ENCODE data around the gene SORBS2. TPM values are rescaled to one million over a fixed set of nuclear protein-coding genes. Genes with fewer than 3 reads are reported as not detected.

SORBS2 gene
- total RNA-seq, 1 donor from 2014 or later, result 175 TPM

DNA sequence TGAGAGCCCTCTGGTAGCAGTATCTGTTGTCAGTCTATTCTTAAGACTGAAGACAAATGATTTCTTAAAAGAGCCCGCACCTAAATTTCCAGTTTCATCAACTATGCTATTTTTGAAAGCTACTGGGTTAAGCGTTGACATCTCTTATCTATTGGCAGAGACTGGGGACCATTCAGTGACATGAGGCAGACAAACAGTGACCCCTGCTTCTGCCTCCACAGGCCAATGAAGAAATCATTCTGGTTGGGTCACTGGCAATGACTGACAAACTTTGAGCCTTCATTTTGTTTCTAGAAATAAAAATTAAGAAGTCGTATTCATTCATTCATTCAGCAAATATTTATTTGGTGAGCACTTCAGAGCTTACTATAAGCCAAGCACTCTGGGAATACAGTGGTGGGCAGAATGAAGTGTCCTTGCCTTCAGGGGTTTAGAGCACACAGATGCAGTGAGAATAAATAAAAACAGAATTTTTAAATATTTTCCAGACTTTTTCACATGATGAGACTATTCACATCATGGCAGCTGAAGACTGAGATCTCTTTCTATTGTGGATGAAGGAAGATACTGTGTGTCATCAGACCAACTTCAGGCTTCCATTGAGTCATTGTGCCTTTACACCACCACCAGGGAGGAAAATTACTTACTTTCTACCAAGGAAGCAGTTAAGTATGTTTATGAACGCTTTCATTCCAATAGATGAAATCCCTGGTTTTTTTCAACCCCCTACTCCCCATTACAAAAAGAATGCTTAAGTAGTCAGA, 36.0 kb downstream of the SORBS2 start:
- DNase-seq (ENCODE audit: extremely low read depth, low read depth, low spot score), result no peak

GRCh38 chr4:185774845-185775680, 36.9 kb downstream of the SORBS2 start:
- DNase-seq (ENCODE audit: extremely low read depth, low read depth, low spot score), result peak; percentile 67

GRCh38 chr4:185774131-185774653, 37.8 kb downstream of the SORBS2 start:
- no peak for DNase-seq (ENCODE audit: extremely low read depth, low read depth, low spot score)

DNA sequence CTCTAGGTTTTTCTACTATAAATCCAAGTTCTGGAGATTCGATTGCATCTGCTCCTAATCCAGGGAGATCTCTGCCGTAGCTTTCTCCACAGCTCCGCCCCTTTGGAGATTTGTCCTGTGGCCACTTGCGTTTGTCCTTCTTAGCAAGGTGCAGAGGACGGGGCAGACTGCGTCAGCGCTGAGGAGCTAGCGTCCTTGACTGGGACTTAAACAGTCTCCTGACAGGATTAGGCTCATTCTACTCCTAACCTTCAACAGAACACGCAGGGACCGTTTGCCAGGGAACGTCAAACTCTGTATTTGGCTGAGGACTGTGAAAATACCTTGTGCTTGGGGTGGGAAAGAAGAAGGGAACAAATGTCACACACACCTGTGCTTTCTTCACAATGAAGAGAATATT, 38.6 kb downstream of the SORBS2 start:
- no peak for DNase-seq (ENCODE audit: extremely low read depth, low read depth, low spot score)

- DNase-seq (ENCODE audit: extremely low read depth, low read depth, low spot score), result no peak
Observed at GRCh38 chr4:185772391-185773093, 39.5 kb downstream of the SORBS2 start.

DNA sequence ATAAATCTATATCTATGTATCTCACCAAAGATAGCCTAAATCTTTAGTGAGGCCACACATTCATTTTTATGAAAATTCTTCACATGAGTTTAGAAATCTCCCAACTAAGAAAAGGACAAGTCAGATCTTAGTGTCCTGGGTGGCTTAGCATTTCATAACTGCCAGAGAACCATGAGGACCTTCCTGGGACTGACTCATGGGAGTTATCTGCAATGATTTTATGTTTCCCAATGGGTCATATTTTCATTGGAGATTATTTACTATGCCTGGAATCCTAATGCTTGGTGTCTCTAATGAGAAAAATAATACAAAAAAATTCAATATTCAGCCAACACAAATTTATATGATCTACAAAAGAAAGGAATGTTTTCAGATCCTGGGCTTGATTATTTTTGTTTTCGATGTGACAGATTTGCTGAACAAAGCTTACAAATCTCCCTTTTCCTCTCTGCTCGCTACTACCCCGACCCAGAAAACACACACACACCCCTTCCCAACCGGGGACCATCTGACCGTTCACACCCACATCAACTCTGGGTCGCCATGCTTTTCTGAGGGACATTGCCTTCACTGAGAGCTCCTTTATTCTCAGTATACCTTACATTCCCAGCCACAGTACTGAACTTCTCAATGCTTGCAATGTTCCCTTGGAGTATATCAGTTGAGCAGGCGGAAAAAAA, 40.1 kb downstream of the SORBS2 start:
- no peak for DNase-seq (ENCODE audit: extremely low read depth, low read depth, low spot score)

- DNase-seq (ENCODE audit: extremely low read depth, low read depth, low spot score), result no peak
Observed at GRCh38 chr4:185767528-185767927, 44.5 kb downstream of the SORBS2 start.

- no peak for DNase-seq (ENCODE audit: extremely low read depth, low read depth, low spot score)
Observed at GRCh38 chr4:185764876-185765275, 47.1 kb downstream of the SORBS2 start.

GRCh38 chr4:185761352-185762235, 50.4 kb downstream of the SORBS2 start:
- no peak for DNase-seq (ENCODE audit: extremely low read depth, low read depth, low spot score)

- no peak for DNase-seq (ENCODE audit: extremely low read depth, low read depth, low spot score)
Observed at GRCh38 chr4:185758807-185759206, 53.2 kb downstream of the SORBS2 start.

DNA sequence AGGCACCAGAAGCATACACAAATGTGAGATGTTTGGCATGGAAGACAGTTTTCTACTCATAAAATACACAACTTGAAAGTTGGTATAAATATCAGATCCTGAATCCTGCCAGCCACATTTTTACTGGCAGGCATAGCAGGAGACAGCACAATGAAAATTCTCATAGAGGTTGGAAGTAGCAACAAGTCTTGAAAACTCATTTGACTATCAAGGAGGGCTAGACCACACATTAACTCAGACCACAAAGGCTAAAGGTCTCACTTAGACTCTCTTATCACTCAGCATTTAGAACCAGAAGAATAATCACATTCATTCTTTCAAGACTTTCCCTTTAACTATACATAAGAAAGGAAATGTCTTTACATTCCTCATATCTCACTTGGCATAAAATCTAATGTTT, 56.5 kb downstream of the SORBS2 start:
- DNase-seq (ENCODE audit: extremely low read depth, low read depth, low spot score), result no peak

DNA sequence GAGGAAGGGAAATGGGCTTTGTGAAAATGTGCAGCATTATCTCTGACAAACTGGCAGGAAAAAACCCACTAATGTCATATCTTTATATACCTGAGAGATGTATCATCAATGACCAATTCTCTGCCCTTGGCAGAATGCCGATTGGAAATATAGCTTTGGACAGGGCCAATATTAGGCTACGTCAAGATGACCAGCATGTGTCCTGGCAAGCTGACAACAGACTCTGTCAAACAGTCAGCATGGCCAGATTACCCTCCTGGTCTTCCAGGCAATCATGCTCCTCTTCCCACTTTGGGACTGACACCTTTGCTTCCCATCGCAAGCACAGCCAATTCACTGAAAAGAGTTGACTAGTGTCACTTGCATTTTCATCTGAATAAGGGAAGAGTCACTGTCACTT, 57.0 kb downstream of the SORBS2 start:
- DNase-seq (ENCODE audit: extremely low read depth, low read depth, low spot score), result no peak

GRCh38 chr4:185752872-185753271, 59.1 kb downstream of the SORBS2 start:
- no peak for DNase-seq (ENCODE audit: extremely low read depth, low read depth, low spot score)

DNA sequence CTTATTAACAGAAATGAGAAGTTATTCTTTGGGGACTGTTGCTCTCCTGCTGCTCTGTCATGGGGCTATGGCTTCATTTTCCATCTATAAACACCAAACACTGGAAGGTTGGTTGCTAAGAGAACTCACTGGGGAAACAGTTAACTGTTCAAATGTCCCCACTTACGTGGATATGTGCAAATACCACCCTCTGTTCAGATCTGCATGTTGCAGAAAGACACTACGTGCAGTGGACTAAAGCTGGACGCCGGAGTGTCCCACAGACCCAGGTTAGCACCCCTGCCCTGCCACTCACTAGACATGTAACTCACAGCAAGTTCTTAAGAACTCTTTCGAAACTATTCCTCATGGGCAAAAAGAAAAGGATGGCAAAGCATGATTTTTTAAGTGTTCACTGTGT, 62.1 kb downstream of the SORBS2 start:
- no peak for DNase-seq (ENCODE audit: extremely low read depth, low read depth, low spot score)

DNA sequence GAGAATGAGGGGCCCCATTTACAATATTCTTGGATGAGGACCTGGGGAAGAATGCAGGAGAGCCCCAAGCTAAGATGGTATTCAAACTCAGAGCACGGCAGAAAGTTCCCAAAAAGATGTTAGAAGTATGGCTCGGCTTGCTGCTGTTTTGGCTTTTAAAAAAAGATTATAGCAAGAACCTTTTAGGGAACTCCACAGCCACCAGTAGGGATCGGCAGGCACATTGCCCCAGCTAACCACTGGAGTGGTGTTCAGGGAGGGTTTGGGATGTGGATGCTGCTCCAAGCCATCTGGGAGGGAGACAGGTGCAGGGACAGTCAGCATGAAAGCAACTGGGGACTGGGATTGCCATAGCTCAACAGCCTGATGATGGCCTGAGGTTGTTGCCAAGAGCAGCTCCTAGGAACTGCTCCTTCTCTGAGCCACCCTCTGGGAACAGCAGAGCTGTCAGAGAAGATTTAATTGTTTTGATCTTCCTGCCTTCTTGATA, 63.0 kb downstream of the SORBS2 start:
- DNase-seq (ENCODE audit: extremely low read depth, low read depth, low spot score), result no peak

DNA sequence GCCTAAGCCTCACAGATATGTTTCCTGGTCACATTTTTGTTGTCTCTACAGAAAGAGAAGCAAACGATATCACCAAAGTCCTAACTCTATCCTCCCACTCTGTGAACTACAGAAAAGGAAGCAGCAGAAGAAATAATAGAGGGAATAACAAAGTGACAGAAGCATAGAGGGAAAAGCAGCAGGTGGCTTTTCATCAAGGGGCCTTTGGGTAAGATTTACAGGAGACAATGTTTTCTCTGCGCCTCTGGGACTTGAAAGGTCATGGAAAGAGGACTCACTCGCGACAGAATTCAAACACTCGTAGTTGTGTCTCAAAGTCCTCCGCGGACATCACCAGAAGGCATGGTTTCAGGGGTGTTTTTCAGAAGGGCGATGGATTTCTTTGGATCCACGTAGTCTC, 66.1 kb downstream of the SORBS2 start:
- DNase-seq (ENCODE audit: extremely low read depth, low read depth, low spot score), result no peak

DNA sequence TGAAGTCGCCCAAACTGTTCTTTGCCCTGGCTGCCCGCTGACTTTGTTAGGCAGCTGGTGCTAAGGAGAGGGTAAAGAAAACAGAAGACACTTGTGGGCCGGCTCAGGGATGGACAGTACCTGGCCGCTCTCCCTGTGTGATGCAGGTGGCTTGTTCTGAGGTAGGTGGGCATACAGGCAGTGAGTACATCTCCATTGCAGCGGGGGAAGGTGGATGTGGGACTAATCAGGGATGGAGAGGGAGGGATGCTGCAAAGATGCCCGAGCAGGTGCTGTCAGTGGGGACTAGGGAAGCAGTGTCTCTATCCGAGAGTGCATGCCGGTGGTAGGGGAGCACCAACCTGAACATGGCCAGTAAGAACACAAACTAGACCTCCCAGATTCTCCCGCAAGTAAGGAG, 67.0 kb downstream of the SORBS2 start:
- DNase-seq (ENCODE audit: extremely low read depth, low read depth, low spot score), result no peak

DNA sequence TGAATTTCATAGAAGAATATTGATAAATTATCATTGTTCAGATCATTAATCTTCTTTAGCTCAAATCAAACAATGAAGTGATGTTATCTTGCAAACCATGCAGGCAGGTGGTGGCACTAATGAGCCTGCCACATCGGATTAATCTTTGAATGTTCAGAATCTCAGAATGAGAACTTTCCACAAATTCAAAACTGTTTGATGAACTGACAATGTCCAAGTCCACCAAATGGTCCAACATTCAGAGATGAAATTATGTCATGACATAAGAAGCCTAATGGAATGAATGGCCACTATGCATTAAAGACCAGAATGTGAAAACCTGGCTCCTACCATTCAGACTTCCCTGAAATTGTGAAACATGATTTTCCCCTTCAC, 67.5 kb downstream of the SORBS2 start:
- no peak for DNase-seq (ENCODE audit: extremely low read depth, low read depth, low spot score)

DNA sequence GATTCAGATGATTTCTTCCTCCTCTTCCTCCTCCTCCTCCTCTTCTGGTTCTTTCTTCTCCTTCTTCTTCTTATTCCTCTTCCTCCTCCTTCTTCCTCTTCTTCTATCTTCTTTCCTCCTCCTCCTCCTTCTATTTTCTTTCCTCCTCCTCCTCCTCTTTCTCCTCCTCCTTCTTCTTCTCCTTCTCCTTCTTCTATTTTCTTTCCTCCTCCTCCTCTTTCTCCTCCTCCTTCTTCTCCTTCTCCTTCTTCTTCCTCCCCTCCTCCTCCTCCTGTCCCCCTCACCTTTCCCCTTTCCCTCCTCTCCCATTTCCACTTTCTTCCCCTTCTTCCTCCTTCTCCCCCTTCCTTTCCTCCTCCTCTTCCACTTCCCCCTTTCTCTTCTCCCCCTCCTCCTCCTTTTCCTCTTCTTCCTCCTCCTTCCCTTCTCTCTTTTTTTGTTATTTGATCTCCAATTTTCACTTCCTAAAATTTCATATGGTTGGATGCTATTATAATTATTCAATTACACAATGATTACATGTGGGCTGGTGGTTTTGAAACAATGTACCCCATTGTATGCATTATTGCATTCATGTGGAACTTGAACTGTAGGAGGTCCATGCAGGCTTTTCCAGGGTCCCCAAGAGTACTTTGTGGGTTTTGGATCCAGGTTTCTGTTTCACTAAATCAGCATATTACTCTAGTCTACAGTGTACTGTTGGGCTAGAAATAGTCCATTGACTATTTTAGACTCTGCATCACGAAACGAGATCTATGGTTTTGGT, 68.1 kb downstream of the SORBS2 start:
- DNase-seq (ENCODE audit: extremely low read depth, low read depth, low spot score), result no peak

Measured in glomerular endothelial cell (primary cell).